HG03097 (cell line): Measurements from ENCODE around the gene OR5AU1.
A peak's percentile ranks its signal among the peaks of the same experiment; 100 is the strongest.

ENCODE experiments used
- ATAC-seq: cut with Tn5 transposase; IDR thresholded peaks from one replicate; pipeline ENCODE4 v1.9.1; 2021; ENCODE audit not compliant: unreplicated experiment, low FRiP score

The OR5AU1 gene

GRCh38 chr14:21155963-21156362, at the start of gene OR5AU1:
Gene OR5AU1, minus strand, starts transcription at chr14:21156063. Its CDS starts 191 bp downstream, at chr14:21155872.
- ATAC-seq, result no peak

GRCh38 chr14:21205026-21205677, 49.3 kb upstream of the OR5AU1 start:
- ATAC-seq, result no peak

- no peak for ATAC-seq
Observed at GRCh38 chr14:21204167-21205025, 48.5 kb upstream of the OR5AU1 start.

GRCh38 chr14:21203470-21204166, 47.8 kb upstream of the OR5AU1 start:
- ATAC-seq, result no peak

GRCh38 chr14:21202463-21203358, 46.8 kb upstream of the OR5AU1 start:
- ATAC-seq, result no peak

GRCh38 chr14:21201732-21202462, 46.0 kb upstream of the OR5AU1 start:
- ATAC-seq, result no peak

GRCh38 chr14:21200752-21201461, 45.0 kb upstream of the OR5AU1 start:
- no peak for ATAC-seq

- ATAC-seq, result no peak
Observed at GRCh38 chr14:21199611-21200560, 44.0 kb upstream of the OR5AU1 start.

- ATAC-seq, result no peak
Observed at GRCh38 chr14:21197418-21198205, 41.7 kb upstream of the OR5AU1 start.

- no peak for ATAC-seq
Observed at GRCh38 chr14:21194597-21194996, 38.7 kb upstream of the OR5AU1 start.

GRCh38 chr14:21192875-21193535, 37.1 kb upstream of the OR5AU1 start:
- ATAC-seq, result no peak

GRCh38 chr14:21192447-21192822, 36.6 kb upstream of the OR5AU1 start:
- ATAC-seq, result no peak

GRCh38 chr14:21191809-21192446, 36.1 kb upstream of the OR5AU1 start:
- peak; percentile 76 for ATAC-seq

- ATAC-seq, result no peak
Observed at GRCh38 chr14:21191261-21191808, 35.5 kb upstream of the OR5AU1 start.

GRCh38 chr14:21185491-21185890, 29.6 kb upstream of the OR5AU1 start:
- ATAC-seq, result no peak

GRCh38 chr14:21184254-21184653, 28.4 kb upstream of the OR5AU1 start:
- no peak for ATAC-seq
